IPS-15b (cell line): ENCODE data around the gene LMX1B.
A peak's percentile ranks its signal among the peaks of the same experiment; 100 is the strongest.

Source experiments
- H3K27me3 ChIP-seq: one replicate; pipeline ENCODE4 v1.6.1; 2013; ENCODE audit warnings: low read length; ENCODE audit not compliant: control insufficient read depth, insufficient read depth
- H3K36me3 ChIP-seq: one replicate; pipeline ENCODE4 v1.6.1; 2013; ENCODE audit warnings: low read length; ENCODE audit not compliant: control insufficient read depth, insufficient read depth
- H3K4me1 ChIP-seq: one replicate; pipeline ENCODE4 v1.6.1; 2013; ENCODE audit warnings: mild to moderate bottlenecking, low read length; ENCODE audit not compliant: control insufficient read depth, insufficient read depth
- H3K4me3 ChIP-seq: one replicate; pipeline ENCODE4 v1.5.1; 2013; ENCODE audit warnings: low read depth, low read length
- H3K9ac ChIP-seq: one replicate; pipeline ENCODE4 v1.6.1; 2013; ENCODE audit warnings: low read depth, mild to moderate bottlenecking, low read length
- H3K9me3 ChIP-seq: one replicate; pipeline ENCODE4 v1.6.1; 2013; ENCODE audit warnings: mild to moderate bottlenecking, low read length; ENCODE audit not compliant: control insufficient read depth, insufficient read depth

Gene LMX1B

DNA sequence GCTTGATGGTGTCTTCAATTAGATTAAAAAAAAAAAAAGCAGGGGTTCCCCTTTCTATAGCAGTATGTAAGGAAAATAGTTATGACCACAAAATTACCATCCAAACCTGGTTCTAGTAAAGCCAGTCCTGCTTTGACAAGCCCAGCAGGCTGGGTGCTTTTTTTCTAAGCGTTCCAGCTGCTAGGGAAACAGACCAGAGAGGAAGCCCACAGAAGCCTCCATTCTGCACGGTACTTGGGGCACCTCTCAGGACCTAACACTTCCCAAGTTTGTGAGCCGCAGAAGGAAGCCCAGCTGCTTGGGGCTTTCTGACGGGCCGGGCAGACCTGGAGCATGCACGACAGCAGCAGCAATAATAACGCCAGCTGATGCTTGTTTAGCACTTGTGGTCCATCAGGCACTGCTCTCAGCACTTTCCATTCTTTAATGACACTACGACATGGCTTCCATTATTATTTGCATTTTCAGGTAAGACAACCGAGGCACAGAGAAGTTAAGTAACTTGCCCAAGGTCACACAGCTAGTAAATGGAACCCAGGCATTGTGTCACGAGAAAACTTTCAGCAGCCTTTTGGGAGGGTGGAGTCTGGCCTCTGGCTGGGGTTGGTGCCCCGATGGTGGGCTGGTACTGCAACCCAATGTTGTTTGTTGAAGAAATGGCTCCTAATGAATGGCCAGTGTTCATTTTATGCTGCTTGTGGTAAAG is 15.4 kb downstream of the LMX1B start:
- Histone ChIP-seq H3K4me3 (no peak overlapping the region), H3K27me3 (peaks cover 97% of the 10 kb centered on the region), H3K4me1 (no peaks in the 10 kb centered on the region), H3K9me3 (no peaks in the 10 kb centered on the region), H3K9ac (no peak overlapping the region), H3K36me3 (no peaks in the 10 kb centered on the region)

DNA sequence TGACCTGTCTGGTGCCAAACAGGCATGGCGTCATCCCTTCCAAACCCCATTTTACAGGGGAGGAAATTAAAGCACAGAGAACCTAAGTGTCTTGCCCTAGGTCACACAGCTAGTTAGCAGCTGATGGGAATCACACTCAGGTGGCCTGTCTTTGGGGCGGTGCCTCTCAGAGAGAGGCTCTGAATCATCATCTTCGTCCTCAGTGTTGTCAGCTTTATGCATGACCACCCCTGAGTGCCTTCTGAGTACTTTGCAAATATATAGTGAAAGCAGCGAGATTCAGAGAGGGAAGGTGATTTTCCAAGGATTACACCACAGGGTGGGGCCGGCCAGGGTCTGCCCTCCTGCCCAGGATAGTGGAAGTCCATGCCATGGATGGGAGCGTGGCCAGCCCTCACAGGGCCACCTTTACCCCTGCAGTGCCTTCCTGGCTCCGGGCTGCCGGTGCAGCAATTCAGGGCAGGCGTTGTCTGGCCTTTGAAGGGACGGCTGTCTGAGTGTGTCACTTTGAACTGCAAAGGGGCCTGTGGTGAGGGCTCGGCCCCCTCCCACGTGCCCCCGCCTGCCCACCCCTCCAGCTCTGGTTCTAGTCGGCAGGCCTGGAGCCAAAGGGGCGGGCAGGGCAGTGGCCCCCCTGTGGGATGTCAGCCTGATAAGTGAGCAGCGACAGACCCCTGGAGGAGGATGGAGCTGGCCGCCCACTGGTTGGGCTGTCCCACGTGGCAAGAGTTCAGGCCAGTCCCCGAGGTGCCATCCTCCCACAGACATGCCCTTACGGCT is 16.9 kb downstream of the LMX1B start:
- Histone ChIP-seq H3K4me3 (no peak overlapping the region), H3K4me1 (no peaks in the 10 kb centered on the region), H3K9me3 (no peaks in the 10 kb centered on the region), H3K27me3 (peaks cover 97% of the 10 kb centered on the region), H3K9ac (no peak overlapping the region), H3K36me3 (no peaks in the 10 kb centered on the region)

DNA sequence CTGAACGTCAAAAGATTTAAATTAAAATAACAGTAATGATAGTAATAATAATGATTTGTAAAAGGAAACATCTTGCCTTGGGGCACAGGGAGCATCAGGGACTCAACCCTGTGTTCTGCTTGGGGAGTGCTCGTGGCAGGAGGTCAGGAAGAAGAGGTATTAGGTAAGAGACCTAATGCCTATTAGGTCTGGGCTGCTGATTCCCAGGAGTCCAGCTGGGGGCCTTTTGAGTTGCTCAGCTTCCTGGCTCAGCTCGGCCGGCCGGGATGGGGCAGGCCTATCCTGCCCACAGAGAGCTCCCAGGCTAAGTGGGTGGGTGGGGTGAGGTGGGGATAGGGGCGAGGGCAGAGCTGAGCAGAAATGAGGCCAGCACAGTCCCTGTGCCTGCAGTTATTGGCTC is 17.5 kb downstream of the LMX1B start:
- H3K4me3 ChIP-seq: no peak overlapping the region
- no peaks in the 10 kb centered on the region for H3K36me3 ChIP-seq
- no peaks in the 10 kb centered on the region for H3K4me1 ChIP-seq
- no peaks in the 10 kb centered on the region for H3K9me3 ChIP-seq
- H3K9ac ChIP-seq: no peak overlapping the region
- H3K27me3 ChIP-seq: peaks cover 97% of the 10 kb centered on the region

DNA sequence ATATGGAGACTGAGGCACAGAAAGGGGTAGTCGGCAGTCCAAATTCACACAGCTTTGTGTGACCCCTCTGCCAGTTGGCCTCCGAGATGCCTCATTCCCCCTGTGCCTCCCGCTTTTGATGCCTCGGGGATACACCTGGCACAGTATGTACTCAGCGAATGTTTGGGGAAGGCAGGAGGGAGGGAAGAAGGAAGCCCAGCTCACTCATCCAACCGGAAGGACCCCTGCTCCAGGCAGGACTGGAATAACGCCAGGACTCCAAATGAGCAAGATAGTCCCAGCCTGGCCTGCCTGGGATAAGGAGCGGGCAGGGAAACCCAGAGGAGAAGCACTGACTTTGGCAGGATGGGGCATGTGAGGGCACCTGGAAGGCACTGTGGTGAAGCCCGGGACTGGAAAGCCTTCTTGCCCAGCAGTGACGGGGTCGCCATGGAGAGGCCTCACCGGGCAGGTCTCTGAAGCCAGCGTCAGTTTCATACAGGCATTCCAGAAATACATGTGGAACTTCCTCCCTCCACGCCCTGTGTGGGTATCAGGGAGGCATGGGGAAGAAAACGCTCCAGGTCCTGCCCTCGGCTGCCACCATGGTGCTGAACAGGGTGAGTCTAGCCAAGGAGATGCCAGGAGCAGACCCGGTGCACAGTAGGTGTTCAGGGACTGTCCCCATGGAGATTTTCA is 20.3 kb downstream of the LMX1B start:
- Histone ChIP-seq H3K36me3 (no peaks in the 10 kb centered on the region), H3K9me3 (no peaks in the 10 kb centered on the region), H3K4me3 (no peak overlapping the region), H3K27me3 (peaks cover 97% of the 10 kb centered on the region), H3K9ac (no peak overlapping the region), H3K4me1 (no peaks in the 10 kb centered on the region)

DNA sequence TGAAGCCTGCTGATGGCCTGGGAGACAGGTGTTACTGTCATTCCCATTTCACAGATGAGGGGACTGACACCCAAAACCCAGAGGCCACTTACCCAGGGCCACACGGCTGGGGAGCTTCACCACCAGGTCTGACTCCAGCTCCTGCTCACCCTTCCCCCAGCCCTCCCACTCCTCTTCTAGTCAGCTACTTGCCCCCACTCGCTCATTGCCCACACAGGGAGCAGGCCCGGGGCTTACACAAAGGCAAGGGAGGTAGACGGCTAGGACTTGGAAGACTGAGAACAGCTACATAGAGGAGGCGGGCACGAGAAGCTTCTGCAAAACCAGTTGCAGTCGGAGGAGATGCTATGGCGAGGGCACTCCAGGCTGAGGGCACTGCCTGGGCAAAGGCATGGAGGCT is 21.3 kb downstream of the LMX1B start:
- H3K36me3 ChIP-seq: no peaks in the 10 kb centered on the region
- no peaks in the 10 kb centered on the region for H3K4me1 ChIP-seq
- H3K9ac ChIP-seq: no peak overlapping the region
- H3K4me3 ChIP-seq: no peak overlapping the region
- H3K27me3 ChIP-seq: peaks cover 96% of the 10 kb centered on the region
- H3K9me3 ChIP-seq: no peaks in the 10 kb centered on the region

DNA sequence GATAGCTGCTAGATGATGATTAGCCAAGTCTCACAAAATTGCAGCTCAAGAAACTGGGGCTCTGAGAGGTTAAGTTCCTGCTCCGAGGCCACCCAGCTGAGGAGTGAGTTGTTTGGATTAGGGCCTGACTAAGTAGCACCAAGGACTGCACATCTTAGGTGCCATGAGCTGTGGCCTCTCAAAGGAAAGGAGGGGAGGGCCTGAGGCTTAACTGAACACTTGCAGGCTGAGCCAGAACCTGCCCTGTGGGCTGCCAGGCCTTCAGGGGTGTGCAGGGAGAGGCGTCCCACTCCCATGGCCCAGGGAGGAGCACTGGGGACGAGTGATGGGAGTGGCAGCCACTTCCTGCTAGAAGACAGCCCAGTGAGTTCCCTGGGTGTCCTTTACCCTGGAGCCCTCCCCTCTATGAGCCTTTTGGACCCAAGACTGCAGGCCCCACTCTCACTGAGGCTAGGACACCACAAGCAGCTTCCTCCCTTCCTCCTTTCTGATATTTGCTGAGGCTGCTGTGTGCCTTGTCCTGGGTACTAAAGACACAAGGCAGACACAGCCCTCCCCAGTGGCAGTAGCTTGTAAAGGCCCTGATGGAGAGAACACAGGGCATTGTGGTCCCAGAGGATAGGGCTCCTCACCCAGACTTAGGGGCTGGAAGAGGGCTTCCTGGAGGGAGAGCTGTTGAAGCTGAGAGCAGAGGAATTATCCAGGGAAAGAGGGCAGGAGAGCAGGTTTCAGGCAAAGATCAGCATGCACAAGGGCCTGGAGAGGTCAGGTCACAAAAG is 22.1 kb downstream of the LMX1B start:
- peaks cover 97% of the 10 kb centered on the region for H3K27me3 ChIP-seq
- H3K4me1 ChIP-seq: no peaks in the 10 kb centered on the region
- no peaks in the 10 kb centered on the region for H3K9me3 ChIP-seq
- H3K4me3 ChIP-seq: no peak overlapping the region
- no peaks in the 10 kb centered on the region for H3K36me3 ChIP-seq
- H3K9ac ChIP-seq: no peak overlapping the region

DNA sequence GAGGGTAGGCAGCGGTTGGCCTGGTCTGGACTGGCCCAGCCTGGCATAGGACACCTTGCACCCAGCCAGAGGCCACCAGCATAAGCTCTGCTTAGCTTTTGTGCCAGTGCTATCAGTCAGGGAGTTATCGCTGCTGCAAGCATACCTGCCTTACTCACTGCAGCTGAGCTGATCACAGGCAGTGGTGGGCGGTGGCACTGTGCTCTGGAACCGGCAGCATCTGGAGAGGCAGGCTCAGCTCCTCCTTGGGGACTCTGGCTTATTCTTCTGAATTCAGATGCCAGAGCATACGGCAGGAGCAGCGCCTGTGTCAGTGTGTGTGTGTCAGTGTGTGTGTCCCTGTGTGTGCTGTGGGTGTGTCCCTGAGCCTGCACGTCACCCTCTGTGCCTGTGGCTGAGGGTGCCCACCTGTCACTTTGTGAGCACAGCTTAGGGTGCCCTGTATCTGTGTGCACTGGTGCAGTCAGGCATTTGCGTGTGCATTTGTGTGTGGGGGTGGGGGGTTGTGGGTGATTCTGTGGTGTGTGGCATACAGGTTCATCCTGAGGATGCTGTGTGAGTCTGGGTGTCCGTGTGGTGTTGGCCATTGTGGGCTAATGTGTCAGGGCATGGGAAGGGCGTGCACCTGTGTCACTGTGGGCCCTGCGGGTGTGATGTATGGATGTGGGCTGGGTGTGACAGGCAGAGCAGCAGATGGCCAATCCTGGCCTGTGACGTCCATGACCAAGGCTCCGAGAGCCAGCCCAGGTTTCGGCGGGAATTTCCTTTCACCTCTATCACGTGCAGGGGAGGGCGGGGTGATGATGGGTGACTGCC is 23.5 kb downstream of the LMX1B start:
- no peaks in the 10 kb centered on the region for H3K4me1 ChIP-seq

DNA sequence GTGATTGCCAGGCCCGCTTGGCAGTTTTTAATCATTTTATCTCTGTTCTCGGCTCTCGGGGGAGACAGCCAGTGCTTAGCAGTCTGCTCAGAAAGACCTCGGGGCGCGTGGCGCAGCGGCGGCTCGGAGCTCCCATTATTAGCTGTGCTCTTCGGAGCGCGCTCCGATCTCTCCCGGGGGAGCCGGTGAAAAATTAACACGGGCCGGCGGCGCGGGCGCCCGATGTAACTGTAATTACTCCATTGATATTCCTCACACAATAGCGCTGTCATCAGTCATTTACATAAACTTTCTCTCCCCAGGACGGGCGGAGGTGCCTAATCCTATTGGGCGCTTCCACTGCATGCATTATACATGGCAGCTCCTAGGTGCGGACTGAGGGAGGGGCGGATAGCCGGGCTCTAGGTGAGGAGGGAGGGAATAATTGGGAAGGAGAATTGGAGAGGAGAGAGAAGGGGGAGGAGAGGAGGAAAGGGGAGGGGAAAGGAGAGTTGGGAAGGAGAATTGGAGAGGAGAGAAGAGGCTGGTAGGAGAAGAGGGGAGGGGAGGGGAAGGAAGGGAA is 24.9 kb downstream of the LMX1B start:
- no peaks in the 10 kb centered on the region for H3K36me3 ChIP-seq
- no peak overlapping the region for H3K9ac ChIP-seq
- no peaks in the 10 kb centered on the region for H3K9me3 ChIP-seq
- no peaks in the 10 kb centered on the region for H3K4me1 ChIP-seq
- peak overlapping the region; percentile 26 for H3K4me3 ChIP-seq
- peaks cover 99% of the 10 kb centered on the region for H3K27me3 ChIP-seq

More for the DNA sequence above, 23.5 kb downstream of the LMX1B start:
- Histone ChIP-seq H3K4me3 (peak overlapping the region; percentile 4), H3K36me3 (no peaks in the 10 kb centered on the region), H3K9me3 (no peaks in the 10 kb centered on the region), H3K27me3 (peaks cover 99% of the 10 kb centered on the region), H3K9ac (no peak overlapping the region)

DNA sequence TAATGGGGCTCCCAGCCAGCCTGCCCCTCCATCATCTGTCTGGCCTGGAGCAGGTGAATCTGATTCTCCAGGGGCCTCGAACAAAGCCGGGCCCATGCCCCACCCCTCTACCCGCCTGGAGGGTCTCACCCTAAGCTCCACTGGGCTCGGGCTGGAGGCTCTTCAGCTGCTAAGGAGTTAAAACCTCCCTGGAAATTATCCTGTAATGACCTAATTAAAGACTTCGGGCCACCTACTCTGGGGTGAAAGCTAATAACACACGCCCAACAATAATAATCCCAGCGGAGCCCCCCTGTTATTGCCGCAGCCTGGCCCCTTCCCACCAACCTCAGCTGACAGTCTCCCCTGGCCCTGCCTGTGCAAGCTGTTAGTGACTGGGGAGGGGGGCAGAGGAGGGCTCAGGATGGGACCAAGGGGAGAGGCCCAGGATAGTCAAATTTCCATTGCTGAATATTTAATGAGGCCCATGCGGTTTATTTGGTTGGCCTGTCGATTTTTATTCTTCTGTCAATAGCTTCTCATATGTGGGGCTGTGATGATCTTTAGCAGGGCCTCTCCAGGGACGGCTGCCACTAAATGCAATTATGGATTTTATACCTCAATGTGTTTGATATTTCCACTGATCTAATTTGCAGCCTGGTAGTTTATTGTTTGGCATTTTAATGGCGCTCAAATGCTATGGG is 25.7 kb downstream of the LMX1B start:
- H3K36me3 ChIP-seq: no peaks in the 10 kb centered on the region
- H3K4me3 ChIP-seq: peak overlapping the region; percentile 26
- no peaks in the 10 kb centered on the region for H3K9me3 ChIP-seq
- H3K9ac ChIP-seq: no peak overlapping the region
- H3K4me1 ChIP-seq: no peaks in the 10 kb centered on the region
- peaks cover 93% of the 10 kb centered on the region for H3K27me3 ChIP-seq

DNA sequence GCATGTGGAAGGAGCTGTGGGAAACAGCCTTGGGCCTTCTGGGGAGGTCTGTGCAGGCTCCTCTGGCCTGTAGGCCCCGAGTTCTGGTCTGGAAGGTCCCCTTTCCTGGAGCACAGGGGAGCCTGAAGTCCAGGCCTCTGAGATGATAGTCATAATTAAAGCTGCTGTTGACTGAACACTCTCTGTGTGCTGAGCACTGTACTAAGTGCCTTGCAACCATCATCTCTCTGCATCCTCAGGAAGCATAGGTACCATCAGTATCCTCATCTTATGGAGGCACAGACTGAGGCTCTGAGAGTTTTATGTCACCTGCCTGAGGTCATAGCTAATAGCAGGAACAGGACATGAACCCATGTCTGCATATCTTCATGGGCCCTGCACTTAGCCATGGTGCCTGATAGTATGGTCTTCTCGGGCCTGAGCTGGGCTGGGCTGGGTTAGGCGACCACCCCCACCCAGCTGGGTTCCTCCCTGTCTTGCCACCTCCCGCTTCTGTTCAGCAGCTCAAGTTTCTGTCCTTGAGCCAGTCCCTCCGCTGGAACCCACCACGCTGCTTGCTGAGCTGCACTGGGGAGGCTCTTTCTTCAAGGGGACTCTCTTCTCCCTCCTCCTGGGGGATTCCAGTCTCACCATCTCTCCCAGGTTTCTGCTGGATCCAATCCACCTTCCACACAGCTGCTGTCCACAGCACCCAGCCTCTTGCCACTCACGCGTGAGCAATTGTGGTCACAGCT is 27.6 kb downstream of the LMX1B start:
- no peaks in the 10 kb centered on the region for H3K4me1 ChIP-seq
- no peaks in the 10 kb centered on the region for H3K36me3 ChIP-seq
- H3K4me3 ChIP-seq: no peak overlapping the region
- no peak overlapping the region for H3K9ac ChIP-seq
- H3K27me3 ChIP-seq: peaks cover 90% of the 10 kb centered on the region
- no peaks in the 10 kb centered on the region for H3K9me3 ChIP-seq
